ENCODE results near the gene LYRM9. TPM values are rescaled to one million over a fixed set of nuclear protein-coding genes. Genes with fewer than 3 reads are reported as not detected.

Gene LYRM9
- polyA plus RNA-seq, 1 donor (not counting 4 experiments of a cell fraction or from before 2014, with no cell fraction given), result 3.0 TPM

GRCh38 chr17:27919079-27919478, 25.9 kb upstream of the LYRM9 start:
- Histone ChIP-seq H4K20me1 (ENCODE audit: control insufficient read depth, extremely low read depth, insufficient read depth, low read length) (no peaks in the 10 kb centered on the region), H3K9ac (ENCODE audit: control insufficient read depth, extremely low read depth, insufficient read depth, low read length) (no peak overlapping the region), H3K4me1 (ENCODE audit: control insufficient read depth, extremely low read depth, insufficient read depth, low read length) (no peaks in the 10 kb centered on the region), H2AFZ (ENCODE audit: control insufficient read depth, low read length) (no peak overlapping the region), H3K4me3 (ENCODE audit: control insufficient read depth in 2 of 3, extremely low read depth in 1 of 3, insufficient read depth in 2 of 3, low read depth in 1 of 3, low read length in 3 of 3) (no peak overlapping the region), H3K9me3 (ENCODE audit: control insufficient read depth, low read depth, low read length) (no peaks in the 10 kb centered on the region), H3K4me2 (ENCODE audit: control insufficient read depth, extremely low read depth, insufficient read depth, low read depth, low read length) (no peak overlapping the region), H3K36me3 (ENCODE audit: control insufficient read depth in 2 of 2, extremely low read depth in 1 of 2, insufficient read depth in 2 of 2, low read length in 2 of 2) (no peaks in the 10 kb centered on the region), H3K27me3 (ENCODE audit: control insufficient read depth, extremely low read depth, insufficient read depth, low read length) (peaks cover 6% of the 10 kb centered on the region), H3K9me1 (ENCODE audit: control insufficient read depth, extremely low read depth, insufficient read depth, low read length) (no peaks in the 10 kb centered on the region), H3K27ac (ENCODE audit: control insufficient read depth, insufficient read depth, low read length) (no peak overlapping the region), H3K79me2 (ENCODE audit: control insufficient read depth, insufficient read depth, low read length) (no peaks in the 10 kb centered on the region)
- TF ChIP-seq CTCF (optimal IDR thresholded peaks at IDR 0.05 in 1 of 3, IDR thresholded peaks at IDR 0.05 in 1 of 3, conservative IDR thresholded peaks at IDR 0.05 in 1 of 3; ENCODE audit: extremely low read depth in 1 of 3, insufficient read depth in 2 of 3, low read length in 3 of 3), result no peak
- no peak for TF ChIP-seq EZH2 (IDR thresholded peaks at IDR 0.05; ENCODE audit: low read length)
- no peak for DNase-seq (ENCODE audit: low read depth, low spot score)
- dilution Hi-C loops (cut with MboI; ENCODE audit: extremely low pct_ligation_motif_present, low sequenced_read_pairs), result no loop called here
- FAIRE-seq, result no peak

- Histone ChIP-seq H3K4me2 (ENCODE audit: control insufficient read depth, extremely low read depth, insufficient read depth, low read depth, low read length) (no peak overlapping the region), H3K9me1 (ENCODE audit: control insufficient read depth, extremely low read depth, insufficient read depth, low read length) (no peaks in the 10 kb centered on the region), H3K9me3 (ENCODE audit: control insufficient read depth, low read depth, low read length) (no peaks in the 10 kb centered on the region), H3K27me3 (ENCODE audit: control insufficient read depth, extremely low read depth, insufficient read depth, low read length) (peaks cover 6% of the 10 kb centered on the region), H3K4me3 (ENCODE audit: control insufficient read depth in 2 of 3, extremely low read depth in 1 of 3, insufficient read depth in 2 of 3, low read depth in 1 of 3, low read length in 3 of 3) (no peak overlapping the region), H3K36me3 (ENCODE audit: control insufficient read depth in 2 of 2, extremely low read depth in 1 of 2, insufficient read depth in 2 of 2, low read length in 2 of 2) (no peaks in the 10 kb centered on the region), H2AFZ (ENCODE audit: control insufficient read depth, low read length) (no peak overlapping the region), H3K27ac (ENCODE audit: control insufficient read depth, insufficient read depth, low read length) (no peak overlapping the region), H4K20me1 (ENCODE audit: control insufficient read depth, extremely low read depth, insufficient read depth, low read length) (no peaks in the 10 kb centered on the region), H3K9ac (ENCODE audit: control insufficient read depth, extremely low read depth, insufficient read depth, low read length) (no peak overlapping the region), H3K79me2 (ENCODE audit: control insufficient read depth, insufficient read depth, low read length) (no peaks in the 10 kb centered on the region), H3K4me1 (ENCODE audit: control insufficient read depth, extremely low read depth, insufficient read depth, low read length) (no peaks in the 10 kb centered on the region)
- DNase-seq (ENCODE audit: low read depth, low spot score) (no peak), FAIRE-seq (no peak)
- dilution Hi-C loops (cut with MboI; ENCODE audit: extremely low pct_ligation_motif_present, low sequenced_read_pairs), result no loop called here
- TF ChIP-seq EZH2 (IDR thresholded peaks at IDR 0.05; ENCODE audit: low read length), result no peak
- TF ChIP-seq CTCF (optimal IDR thresholded peaks at IDR 0.05 in 1 of 3, IDR thresholded peaks at IDR 0.05 in 1 of 3, conservative IDR thresholded peaks at IDR 0.05 in 1 of 3; ENCODE audit: extremely low read depth in 1 of 3, insufficient read depth in 2 of 3, low read length in 3 of 3), result no peak
These were observed 25.3 kb upstream of the LYRM9 start for GRCh38 chr17:27918498-27918897.
